ENCODE data around the gene TENM4.

Gene TENM4

GRCh38 chr11:79259800-79260199 lies 181.0 kb downstream of the TENM4 start:
- CTCF ChIA-PET: no interaction called here
- POLR2A ChIA-PET: no interaction called here
- no peak for DNase-seq (ENCODE audit: extremely low spot score)
- TF ChIP-seq BHLHE40 (IDR thresholded peaks at IDR 0.05; ENCODE audit: borderline replicate concordance): no peak
- no peak for TF ChIP-seq CTBP1 (IDR thresholded peaks at IDR 0.05; ENCODE audit: borderline replicate concordance)
- no peak for TF ChIP-seq ZNF384 (IDR thresholded peaks at IDR 0.05)
- no peak for TF ChIP-seq HDGF (IDR thresholded peaks at IDR 0.05; ENCODE audit: borderline replicate concordance)
- no peak for TF ChIP-seq FOXM1 (IDR thresholded peaks at IDR 0.05; ENCODE audit: borderline replicate concordance)

GRCh38 chr11:79258576-79258975 lies 182.3 kb downstream of the TENM4 start:
- POLR2A ChIA-PET: no interaction called here
- TF ChIP-seq HDGF (IDR thresholded peaks at IDR 0.05; ENCODE audit: borderline replicate concordance): no peak
- no peak for TF ChIP-seq L3MBTL2 (conservative IDR thresholded peaks at IDR 0.05)
- TF ChIP-seq FOXK2 (IDR thresholded peaks at IDR 0.05): no peak
- no peak for TF ChIP-seq FOXA1 (IDR thresholded peaks at IDR 0.05)
- TF ChIP-seq ZNF384 (IDR thresholded peaks at IDR 0.05): no peak
- no peak for TF ChIP-seq PKNOX1 (IDR thresholded peaks at IDR 0.05)
- TF ChIP-seq ELF4 (IDR thresholded peaks at IDR 0.05): no peak
- TF ChIP-seq TARDBP (IDR thresholded peaks at IDR 0.05): no peak
- TF ChIP-seq BHLHE40 (IDR thresholded peaks at IDR 0.05; ENCODE audit: borderline replicate concordance): no peak
- TF ChIP-seq NFRKB (IDR thresholded peaks at IDR 0.05): no peak
- TF ChIP-seq CTBP1 (IDR thresholded peaks at IDR 0.05; ENCODE audit: borderline replicate concordance): no peak
- TF ChIP-seq ARNT (IDR thresholded peaks at IDR 0.05): no peak
- no peak for TF ChIP-seq SUZ12 (IDR thresholded peaks at IDR 0.05)
- DNase-seq (ENCODE audit: extremely low spot score): no peak
- CTCF ChIA-PET: no interaction called here

GRCh38 chr11:79255965-79256364 lies 184.9 kb downstream of the TENM4 start:
- ChIA-PET CTCF (no interaction called here), POLR2A (no interaction called here)
- no peak for DNase-seq (ENCODE audit: extremely low spot score)
- TF ChIP-seq FOXK2 (IDR thresholded peaks at IDR 0.05): no peak
- TF ChIP-seq SUZ12 (IDR thresholded peaks at IDR 0.05): no peak
- TF ChIP-seq CTBP1 (IDR thresholded peaks at IDR 0.05; ENCODE audit: borderline replicate concordance): no peak
- no peak for TF ChIP-seq BHLHE40 (IDR thresholded peaks at IDR 0.05; ENCODE audit: borderline replicate concordance)
- TF ChIP-seq SP1 (IDR thresholded peaks at IDR 0.05): no peak
- no peak for TF ChIP-seq ELF4 (IDR thresholded peaks at IDR 0.05)
- no peak for TF ChIP-seq NFRKB (IDR thresholded peaks at IDR 0.05)
- no peak for TF ChIP-seq PKNOX1 (IDR thresholded peaks at IDR 0.05)
- no peak for TF ChIP-seq TARDBP (IDR thresholded peaks at IDR 0.05)
- no peak for TF ChIP-seq FOXM1 (IDR thresholded peaks at IDR 0.05; ENCODE audit: borderline replicate concordance)
- no peak for TF ChIP-seq FOXA1 (IDR thresholded peaks at IDR 0.05)
- no peak for TF ChIP-seq HDGF (IDR thresholded peaks at IDR 0.05; ENCODE audit: borderline replicate concordance)
- no peak for TF ChIP-seq ARNT (IDR thresholded peaks at IDR 0.05)
- no peak for TF ChIP-seq LEF1 (IDR thresholded peaks at IDR 0.05; ENCODE audit: borderline replicate concordance)
- TF ChIP-seq L3MBTL2 (conservative IDR thresholded peaks at IDR 0.05): no peak
- TF ChIP-seq ZNF384 (IDR thresholded peaks at IDR 0.05): no peak

GRCh38 chr11:79253280-79253679 lies 187.6 kb downstream of the TENM4 start:
- ChIA-PET CTCF (no interaction called here), POLR2A (no interaction called here)
- no peak for DNase-seq (ENCODE audit: extremely low spot score)
- TF ChIP-seq LEF1 (IDR thresholded peaks at IDR 0.05; ENCODE audit: borderline replicate concordance) (no peak), HDGF (IDR thresholded peaks at IDR 0.05; ENCODE audit: borderline replicate concordance) (no peak), ZNF384 (IDR thresholded peaks at IDR 0.05) (no peak), L3MBTL2 (conservative IDR thresholded peaks at IDR 0.05) (no peak), TARDBP (IDR thresholded peaks at IDR 0.05) (no peak), BHLHE40 (IDR thresholded peaks at IDR 0.05; ENCODE audit: borderline replicate concordance) (no peak), ELF4 (IDR thresholded peaks at IDR 0.05) (no peak), SUZ12 (IDR thresholded peaks at IDR 0.05) (no peak), FOXA1 (IDR thresholded peaks at IDR 0.05) (no peak), FOXM1 (IDR thresholded peaks at IDR 0.05; ENCODE audit: borderline replicate concordance) (no peak), SP1 (IDR thresholded peaks at IDR 0.05) (no peak)

GRCh38 chr11:79249295-79249993 lies 191.4 kb downstream of the TENM4 start:
- CTCF ChIA-PET: interaction anchor here (0.8 kb wide), 1 partner anchor 149 kb away, joined by 3 read pairs; no protein-coding TSS in a partner anchor

GRCh38 chr11:79244798-79245197 lies 196.0 kb downstream of the TENM4 start:
- no peak for DNase-seq (ENCODE audit: extremely low spot score)
- TF ChIP-seq PKNOX1 (IDR thresholded peaks at IDR 0.05): no peak
- no peak for TF ChIP-seq ELF4 (IDR thresholded peaks at IDR 0.05)
- no peak for TF ChIP-seq FOXA1 (IDR thresholded peaks at IDR 0.05)
- no peak for TF ChIP-seq ZNF384 (IDR thresholded peaks at IDR 0.05)
- TF ChIP-seq ARNT (IDR thresholded peaks at IDR 0.05): no peak
- no peak for TF ChIP-seq BHLHE40 (IDR thresholded peaks at IDR 0.05; ENCODE audit: borderline replicate concordance)
- TF ChIP-seq NFRKB (IDR thresholded peaks at IDR 0.05): no peak
- no peak for TF ChIP-seq SUZ12 (IDR thresholded peaks at IDR 0.05)
- no peak for TF ChIP-seq LEF1 (IDR thresholded peaks at IDR 0.05; ENCODE audit: borderline replicate concordance)
- TF ChIP-seq FOXM1 (IDR thresholded peaks at IDR 0.05; ENCODE audit: borderline replicate concordance): no peak
- TF ChIP-seq L3MBTL2 (conservative IDR thresholded peaks at IDR 0.05): no peak
- no peak for TF ChIP-seq SP1 (IDR thresholded peaks at IDR 0.05)
- ChIA-PET POLR2A (no interaction called here), CTCF (no interaction called here)

More at GRCh38 chr11:79249295-79249993, 191.4 kb downstream of the TENM4 start:
- TF ChIP-seq SP1 (IDR thresholded peaks at IDR 0.05) (no peak), FOXA1 (IDR thresholded peaks at IDR 0.05) (no peak), ZNF384 (IDR thresholded peaks at IDR 0.05) (no peak), PKNOX1 (IDR thresholded peaks at IDR 0.05) (no peak), CTBP1 (IDR thresholded peaks at IDR 0.05; ENCODE audit: borderline replicate concordance) (no peak), ARNT (IDR thresholded peaks at IDR 0.05) (no peak)
- POLR2A ChIA-PET: no interaction called here
- DNase-seq (ENCODE audit: extremely low spot score): no peak

Measured in HEK293T (cell line).